Measurements from ENCODE around the gene TMEM220.
A peak's percentile ranks its signal among the peaks of the same experiment; 100 is the strongest.

DNA sequence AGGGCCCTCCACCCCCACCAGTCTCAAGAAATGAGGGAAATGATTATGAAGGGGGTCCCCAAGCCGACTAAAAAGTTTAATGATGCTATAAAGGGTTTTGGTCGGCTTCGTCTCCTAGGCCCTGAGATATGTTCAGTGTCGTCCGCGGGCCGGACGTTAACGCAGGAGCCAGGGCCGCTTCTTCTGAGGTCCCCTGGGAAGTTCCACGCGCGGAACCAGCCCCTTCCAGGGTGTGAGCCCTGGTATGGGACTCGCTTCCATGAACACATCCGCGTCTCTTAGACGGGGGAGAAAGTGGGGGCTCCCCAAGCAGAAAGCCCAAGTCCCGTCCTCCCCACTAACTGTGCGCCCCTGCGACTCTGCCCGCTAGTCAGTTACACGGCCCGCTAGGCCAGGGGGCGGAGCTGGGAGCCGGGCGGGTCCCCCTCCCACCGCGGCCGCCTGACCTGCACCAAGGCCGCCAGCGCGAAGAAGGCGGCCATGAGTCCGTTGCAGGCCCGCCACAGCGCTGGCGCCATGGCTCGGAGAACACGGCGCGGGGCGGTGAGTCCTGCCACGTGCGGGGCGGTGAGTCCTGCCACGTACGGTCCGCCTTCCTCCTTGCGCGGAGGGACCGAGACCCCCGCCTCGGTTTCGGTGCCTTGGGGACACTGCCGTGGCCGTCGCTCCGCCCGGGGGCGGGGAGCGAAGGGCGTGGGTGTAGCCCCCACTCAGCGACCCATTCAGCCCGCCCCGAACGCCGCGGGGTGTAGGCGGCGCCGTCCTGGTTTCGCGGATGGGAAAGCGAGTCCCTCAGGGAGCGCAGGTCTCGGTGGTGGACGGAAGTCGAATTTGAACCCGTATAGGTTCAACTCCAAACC lies at the start of gene TMEM220:
- TF ChIP-seq POLR2A (IDR thresholded peaks at IDR 0.05): peak; percentile 84 to 89
- TF ChIP-seq CTCF (IDR thresholded peaks at IDR 0.05): no peak

Data from adrenal gland (tissue), 5 donors.